ENCODE results near the gene GCK.

DNA sequence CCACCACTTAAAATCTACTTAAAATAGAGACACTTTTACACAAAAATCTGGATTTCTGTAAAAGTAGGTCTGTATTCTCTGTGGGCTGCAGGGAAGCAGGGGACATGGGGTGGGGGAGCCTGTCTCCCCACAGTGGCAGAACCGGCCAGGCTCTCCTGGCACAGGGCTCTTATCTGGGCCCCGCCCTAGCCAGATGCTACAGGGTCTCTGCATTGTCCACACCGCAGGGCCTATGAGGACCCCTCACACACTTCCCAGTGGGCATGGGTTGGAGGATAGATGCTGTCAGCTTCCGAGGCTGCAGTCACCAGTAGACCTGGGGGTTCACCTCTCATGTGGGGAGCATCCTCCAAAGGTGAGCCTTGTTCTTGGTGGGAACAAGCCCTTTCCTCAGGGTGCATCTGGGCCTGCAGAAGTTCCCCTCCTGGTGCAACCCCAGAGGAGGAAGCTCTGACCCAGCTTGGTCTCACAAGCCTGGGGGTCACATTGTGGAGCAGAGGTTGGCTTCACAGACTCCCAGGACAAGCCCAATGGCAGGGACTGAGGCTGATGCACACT is 32.7 kb downstream of the GCK start:
- TF ChIP-seq, protein P1, sequence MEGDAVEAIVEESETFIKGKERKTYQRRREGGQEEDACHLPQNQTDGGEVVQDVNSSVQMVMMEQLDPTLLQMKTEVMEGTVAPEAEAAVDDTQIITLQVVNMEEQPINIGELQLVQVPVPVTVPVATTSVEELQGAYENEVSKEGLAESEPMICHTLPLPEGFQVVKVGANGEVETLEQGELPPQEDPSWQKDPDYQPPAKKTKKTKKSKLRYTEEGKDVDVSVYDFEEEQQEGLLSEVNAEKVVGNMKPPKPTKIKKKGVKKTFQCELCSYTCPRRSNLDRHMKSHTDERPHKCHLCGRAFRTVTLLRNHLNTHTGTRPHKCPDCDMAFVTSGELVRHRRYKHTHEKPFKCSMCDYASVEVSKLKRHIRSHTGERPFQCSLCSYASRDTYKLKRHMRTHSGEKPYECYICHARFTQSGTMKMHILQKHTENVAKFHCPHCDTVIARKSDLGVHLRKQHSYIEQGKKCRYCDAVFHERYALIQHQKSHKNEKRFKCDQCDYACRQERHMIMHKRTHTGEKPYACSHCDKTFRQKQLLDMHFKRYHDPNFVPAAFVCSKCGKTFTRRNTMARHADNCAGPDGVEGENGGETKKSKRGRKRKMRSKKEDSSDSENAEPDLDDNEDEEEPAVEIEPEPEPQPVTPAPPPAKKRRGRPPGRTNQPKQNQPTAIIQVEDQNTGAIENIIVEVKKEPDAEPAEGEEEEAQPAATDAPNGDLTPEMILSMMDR (IDR thresholded peaks at IDR 0.05): no peak
- TF ChIP-seq EP300 (IDR thresholded peaks at IDR 0.05; ENCODE audit: low read depth): no peak
- TF ChIP-seq POLR2A (IDR thresholded peaks at IDR 0.05): no peak
- no peak for TF ChIP-seq POLR2AphosphoS5 (IDR thresholded peaks at IDR 0.05)
